ENCODE data around the gene ITGA7.
A peak's percentile ranks its signal among the peaks of the same experiment; 100 is the strongest.

ITGA7 gene

GRCh38 chr12:55683676-55684075 is 24.0 kb downstream of the ITGA7 start:
- Histone ChIP-seq H3K36me3 (ENCODE audit: insufficient read depth, low read length) (peaks cover 30% of the 10 kb centered on the region), H3K27me3 (ENCODE audit: control insufficient read depth in 1 of 2, insufficient read depth in 2 of 2, low read length in 2 of 2) (no peaks in the 10 kb centered on the region), H3K27ac (ENCODE audit: low read depth, low read length) (no peak overlapping the region), H3K4me1 (ENCODE audit: insufficient read depth, low read length) (peaks cover 10% of the 10 kb centered on the region), H3K4me3 (ENCODE audit: low read depth in 1 of 2, low read length in 2 of 2) (no peak overlapping the region), H3K9me3 (ENCODE audit: low read length) (no peaks in the 10 kb centered on the region), H3K9ac (ENCODE audit: low read length) (no peak overlapping the region)

DNA sequence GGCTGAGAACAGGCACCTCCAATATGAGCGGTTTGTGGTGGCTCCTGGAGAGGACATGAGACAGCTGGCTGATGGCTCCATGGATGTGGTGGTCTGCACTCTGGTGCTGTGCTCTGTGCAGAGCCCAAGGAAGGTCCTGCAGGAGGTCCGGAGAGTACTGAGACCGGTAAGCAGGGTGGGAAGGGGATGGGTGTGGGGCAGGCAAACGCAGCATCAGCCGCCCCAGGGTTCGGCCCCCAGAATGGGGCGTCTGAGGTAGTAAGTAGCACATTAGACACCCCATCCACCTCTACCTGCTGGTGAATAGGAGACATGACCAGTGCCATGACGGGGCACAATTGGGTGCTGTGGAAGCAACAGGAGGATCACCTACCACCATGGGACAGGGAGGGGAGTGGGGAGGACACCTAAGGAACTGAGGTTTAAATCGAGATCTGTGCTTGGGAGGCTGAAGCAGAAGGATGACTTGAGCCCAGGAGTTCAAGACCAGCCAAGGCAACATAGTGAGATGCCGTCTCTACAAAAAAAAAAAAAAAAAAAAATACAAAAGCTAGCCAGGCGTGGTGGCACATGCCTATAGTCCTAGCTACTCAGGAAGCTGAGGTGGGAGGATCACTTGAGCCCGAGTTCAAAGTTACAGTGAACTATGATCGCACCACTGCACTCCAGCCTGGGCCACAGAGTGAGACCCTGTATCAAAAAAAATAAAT is 25.5 kb downstream of the ITGA7 start:
- no peaks in the 10 kb centered on the region for H3K27me3 ChIP-seq (ENCODE audit: control insufficient read depth in 1 of 2, insufficient read depth in 2 of 2, low read length in 2 of 2)
- no peaks in the 10 kb centered on the region for H3K9me3 ChIP-seq (ENCODE audit: low read length)
- no peak overlapping the region for H3K27ac ChIP-seq (ENCODE audit: low read depth, low read length)
- peaks cover 10% of the 10 kb centered on the region for H3K4me1 ChIP-seq (ENCODE audit: insufficient read depth, low read length)
- H3K36me3 ChIP-seq (ENCODE audit: insufficient read depth, low read length) = peaks cover 18% of the 10 kb centered on the region
- H3K4me3 ChIP-seq (ENCODE audit: low read depth in 1 of 2, low read length in 2 of 2) = peak overlapping the region in 1 of 2 donors; percentile 21
- H3K9ac ChIP-seq (ENCODE audit: low read length) = no peak overlapping the region

- Histone ChIP-seq H3K9me3 (ENCODE audit: low read length) (no peaks in the 10 kb centered on the region), H3K9ac (ENCODE audit: low read length) (no peak overlapping the region), H3K27me3 (ENCODE audit: control insufficient read depth in 1 of 2, insufficient read depth in 2 of 2, low read length in 2 of 2) (no peaks in the 10 kb centered on the region), H3K4me3 (ENCODE audit: low read depth in 1 of 2, low read length in 2 of 2) (peak overlapping the region in 1 of 2 donors; percentile 21), H3K36me3 (ENCODE audit: insufficient read depth, low read length) (peaks cover 11% of the 10 kb centered on the region), H3K27ac (ENCODE audit: low read depth, low read length) (no peak overlapping the region), H3K4me1 (ENCODE audit: insufficient read depth, low read length) (peaks cover 10% of the 10 kb centered on the region)
These were observed 26.3 kb downstream of the ITGA7 start for GRCh38 chr12:55681142-55682077.

GRCh38 chr12:55679691-55680090 is 28.0 kb downstream of the ITGA7 start:
- no peak overlapping the region for H3K9ac ChIP-seq (ENCODE audit: low read length)
- H3K4me1 ChIP-seq (ENCODE audit: insufficient read depth, low read length) = peaks cover 10% of the 10 kb centered on the region
- H3K36me3 ChIP-seq (ENCODE audit: insufficient read depth, low read length) = no peaks in the 10 kb centered on the region
- no peaks in the 10 kb centered on the region for H3K27me3 ChIP-seq (ENCODE audit: control insufficient read depth in 1 of 2, insufficient read depth in 2 of 2, low read length in 2 of 2)
- H3K4me3 ChIP-seq (ENCODE audit: low read depth in 1 of 2, low read length in 2 of 2) = no peak overlapping the region
- H3K9me3 ChIP-seq (ENCODE audit: low read length) = no peaks in the 10 kb centered on the region
- no peak overlapping the region for H3K27ac ChIP-seq (ENCODE audit: low read depth, low read length)

DNA sequence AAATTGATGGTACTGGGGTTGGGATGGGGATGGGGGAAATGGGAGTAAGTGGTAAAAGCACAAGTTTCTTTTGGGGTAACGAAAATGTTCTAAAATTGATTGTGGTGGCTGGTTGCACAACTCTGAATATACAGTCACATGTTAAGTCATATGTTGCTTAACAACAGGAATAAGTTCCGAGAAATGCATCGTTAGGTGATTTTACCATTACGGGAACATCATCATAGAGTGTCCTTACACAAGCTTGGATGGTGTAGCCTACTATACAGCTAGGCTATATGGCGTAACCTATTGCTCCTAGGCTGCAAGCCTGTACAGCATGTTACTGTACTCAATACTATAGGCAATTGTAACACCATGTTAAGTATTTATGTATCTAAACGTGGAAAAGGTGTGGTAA is 31.0 kb downstream of the ITGA7 start:
- Histone ChIP-seq H3K9me3 (ENCODE audit: low read length) (no peaks in the 10 kb centered on the region), H3K4me3 (ENCODE audit: low read depth in 1 of 2, low read length in 2 of 2) (no peak overlapping the region), H3K27ac (ENCODE audit: low read depth, low read length) (no peak overlapping the region), H3K27me3 (ENCODE audit: control insufficient read depth in 1 of 2, insufficient read depth in 2 of 2, low read length in 2 of 2) (no peaks in the 10 kb centered on the region), H3K9ac (ENCODE audit: low read length) (no peak overlapping the region), H3K36me3 (ENCODE audit: insufficient read depth, low read length) (no peaks in the 10 kb centered on the region), H3K4me1 (ENCODE audit: insufficient read depth, low read length) (peaks cover 7% of the 10 kb centered on the region)

GRCh38 chr12:55675666-55676065 is 32.0 kb downstream of the ITGA7 start:
- Histone ChIP-seq H3K4me3 (ENCODE audit: low read depth in 1 of 2, low read length in 2 of 2) (no peak overlapping the region), H3K9ac (ENCODE audit: low read length) (no peak overlapping the region), H3K27me3 (ENCODE audit: control insufficient read depth in 1 of 2, insufficient read depth in 2 of 2, low read length in 2 of 2) (no peaks in the 10 kb centered on the region), H3K36me3 (ENCODE audit: insufficient read depth, low read length) (no peaks in the 10 kb centered on the region), H3K9me3 (ENCODE audit: low read length) (no peaks in the 10 kb centered on the region), H3K27ac (ENCODE audit: low read depth, low read length) (no peak overlapping the region), H3K4me1 (ENCODE audit: insufficient read depth, low read length) (no peaks in the 10 kb centered on the region)

DNA sequence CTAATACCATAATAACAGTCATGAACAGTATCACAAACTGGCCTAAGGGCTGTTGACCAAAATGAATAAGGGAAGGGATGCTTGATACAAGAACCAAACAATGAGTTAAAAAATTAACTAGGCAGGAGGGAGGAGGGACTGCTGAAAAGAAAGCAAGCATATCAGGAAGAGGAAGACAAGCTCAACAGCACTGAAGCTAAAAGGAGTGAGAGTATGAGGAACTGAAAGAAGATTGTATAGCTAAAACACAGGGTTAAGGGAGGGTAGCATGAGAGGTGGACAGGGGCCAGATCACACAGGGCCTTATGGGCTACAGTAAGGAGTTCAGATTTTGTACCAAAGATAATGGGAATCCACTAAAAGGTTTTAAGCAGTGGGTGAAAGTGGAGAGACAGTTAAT is 34.1 kb downstream of the ITGA7 start:
- no peak overlapping the region for H3K4me3 ChIP-seq (ENCODE audit: low read depth in 1 of 2, low read length in 2 of 2)
- H3K9me3 ChIP-seq (ENCODE audit: low read length) = no peaks in the 10 kb centered on the region
- no peaks in the 10 kb centered on the region for H3K27me3 ChIP-seq (ENCODE audit: control insufficient read depth in 1 of 2, insufficient read depth in 2 of 2, low read length in 2 of 2)
- H3K4me1 ChIP-seq (ENCODE audit: insufficient read depth, low read length) = no peaks in the 10 kb centered on the region
- H3K9ac ChIP-seq (ENCODE audit: low read length) = no peak overlapping the region
- H3K27ac ChIP-seq (ENCODE audit: low read depth, low read length) = no peak overlapping the region
- no peaks in the 10 kb centered on the region for H3K36me3 ChIP-seq (ENCODE audit: insufficient read depth, low read length)

GRCh38 chr12:55671746-55672145 is 36.0 kb downstream of the ITGA7 start:
- Histone ChIP-seq H3K27me3 (ENCODE audit: control insufficient read depth in 1 of 2, insufficient read depth in 2 of 2, low read length in 2 of 2) (no peaks in the 10 kb centered on the region), H3K36me3 (ENCODE audit: insufficient read depth, low read length) (no peaks in the 10 kb centered on the region), H3K9me3 (ENCODE audit: low read length) (no peaks in the 10 kb centered on the region), H3K27ac (ENCODE audit: low read depth, low read length) (no peak overlapping the region), H3K4me1 (ENCODE audit: insufficient read depth, low read length) (no peaks in the 10 kb centered on the region), H3K4me3 (ENCODE audit: low read depth in 1 of 2, low read length in 2 of 2) (no peak overlapping the region), H3K9ac (ENCODE audit: low read length) (no peak overlapping the region)

DNA sequence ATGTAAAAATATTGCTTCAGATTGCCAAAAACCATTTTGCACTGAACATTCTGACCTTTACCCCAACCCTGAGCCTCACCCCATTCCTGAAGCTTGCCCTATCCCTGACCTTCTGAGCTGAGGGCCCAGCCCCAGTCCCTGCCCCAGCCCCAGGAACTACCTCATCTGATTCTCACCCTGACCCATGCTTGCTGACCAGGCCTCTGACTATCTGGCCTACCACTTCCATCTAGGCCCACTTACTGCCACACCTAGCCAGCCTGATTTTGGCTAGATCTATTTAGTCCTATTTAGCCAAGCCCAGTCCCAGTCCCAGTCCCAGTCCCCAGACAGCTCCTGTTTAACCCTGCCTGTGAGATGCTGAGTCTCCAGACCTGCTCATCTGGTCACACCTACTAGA is 37.4 kb downstream of the ITGA7 start:
- Histone ChIP-seq H3K4me3 (ENCODE audit: low read depth in 1 of 2, low read length in 2 of 2) (no peak overlapping the region), H3K4me1 (ENCODE audit: insufficient read depth, low read length) (no peaks in the 10 kb centered on the region), H3K27ac (ENCODE audit: low read depth, low read length) (no peak overlapping the region), H3K27me3 (ENCODE audit: control insufficient read depth in 1 of 2, insufficient read depth in 2 of 2, low read length in 2 of 2) (no peaks in the 10 kb centered on the region), H3K36me3 (ENCODE audit: insufficient read depth, low read length) (no peaks in the 10 kb centered on the region), H3K9ac (ENCODE audit: low read length) (no peak overlapping the region), H3K9me3 (ENCODE audit: low read length) (no peaks in the 10 kb centered on the region)

DNA sequence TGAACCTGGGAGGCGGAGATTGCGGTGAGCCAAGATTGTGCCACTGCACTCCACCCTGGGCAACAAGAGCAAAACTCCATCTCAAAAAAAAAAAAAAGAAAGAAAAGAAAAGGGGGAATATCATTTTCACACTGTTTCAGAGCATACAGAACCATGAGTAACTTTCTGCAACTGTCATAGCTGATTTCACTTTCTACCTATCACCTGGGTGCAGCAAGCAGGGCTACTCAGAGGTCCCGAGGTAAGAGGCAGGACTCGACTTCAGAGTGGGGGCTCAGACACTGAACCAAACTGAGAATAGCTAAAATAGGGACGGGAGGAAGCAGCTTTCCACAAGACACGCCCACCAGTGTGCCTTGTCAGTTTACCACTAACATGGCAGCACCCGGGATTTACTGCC is 41.2 kb downstream of the ITGA7 start:
- H3K4me3 ChIP-seq (ENCODE audit: low read depth in 1 of 2, low read length in 2 of 2) = no peak overlapping the region
- H3K27me3 ChIP-seq (ENCODE audit: control insufficient read depth in 1 of 2, insufficient read depth in 2 of 2, low read length in 2 of 2) = no peaks in the 10 kb centered on the region
- H3K4me1 ChIP-seq (ENCODE audit: insufficient read depth, low read length) = no peaks in the 10 kb centered on the region
- H3K9ac ChIP-seq (ENCODE audit: low read length) = no peak overlapping the region
- no peaks in the 10 kb centered on the region for H3K9me3 ChIP-seq (ENCODE audit: low read length)
- H3K27ac ChIP-seq (ENCODE audit: low read depth, low read length) = no peak overlapping the region
- H3K36me3 ChIP-seq (ENCODE audit: insufficient read depth, low read length) = no peaks in the 10 kb centered on the region

DNA sequence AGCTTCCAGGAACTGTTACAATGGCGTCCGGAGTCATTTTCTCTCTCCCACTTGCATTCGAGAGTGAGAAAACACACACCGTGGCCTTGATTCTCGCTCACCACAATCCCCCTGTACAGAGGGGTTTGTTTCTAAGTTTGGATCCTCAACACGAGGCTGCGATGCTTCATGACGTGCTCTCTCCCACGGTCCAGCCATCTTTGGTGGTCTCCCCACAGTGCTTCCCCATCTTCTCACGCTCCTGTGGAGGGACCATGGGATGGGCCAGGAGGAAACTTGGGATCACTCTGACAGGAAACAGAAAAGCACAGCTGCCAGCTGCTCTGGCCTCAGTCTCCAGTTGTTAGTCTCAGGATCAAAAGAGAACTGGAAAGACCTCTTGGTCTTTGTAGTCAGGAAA is 42.9 kb downstream of the ITGA7 start:
- Histone ChIP-seq H3K27ac (ENCODE audit: low read depth, low read length) (no peak overlapping the region), H3K36me3 (ENCODE audit: insufficient read depth, low read length) (no peaks in the 10 kb centered on the region), H3K9me3 (ENCODE audit: low read length) (no peaks in the 10 kb centered on the region), H3K4me1 (ENCODE audit: insufficient read depth, low read length) (no peaks in the 10 kb centered on the region), H3K9ac (ENCODE audit: low read length) (no peak overlapping the region), H3K27me3 (ENCODE audit: control insufficient read depth in 1 of 2, insufficient read depth in 2 of 2, low read length in 2 of 2) (no peaks in the 10 kb centered on the region), H3K4me3 (ENCODE audit: low read depth in 1 of 2, low read length in 2 of 2) (no peak overlapping the region)

Data from muscle layer of colon (tissue), 2 donors.